ENCODE results near the gene CTNND2. TPM values are rescaled to one million over a fixed set of nuclear protein-coding genes. Genes with fewer than 3 reads are reported as not detected.

Gene CTNND2
- total RNA-seq, 1 experiment from 2014 or later = 7.0 TPM

GRCh38 chr5:11540112-11540511 is 364.1 kb downstream of the CTNND2 start:
- Histone ChIP-seq H3T11ph (ENCODE audit: low read length) (no peak overlapping the region), H3K4me1 (ENCODE audit: insufficient read depth, low read length) (no peaks in the 10 kb centered on the region; the same call in 1 of the 2 replicates), H4K8ac (replicated peaks; ENCODE audit: insufficient read length, low read depth, low read length) (no peak overlapping the region), H2BK120ac (ENCODE audit: low read depth, low read length, poor library complexity, severe bottlenecking) (no peak overlapping the region), H3K4ac (ENCODE audit: low read depth, low read length) (no peak overlapping the region), H3K9me3 (ENCODE audit: control insufficient read depth, low read depth, low read length) (no peaks in the 10 kb centered on the region), H3K79me1 (ENCODE audit: insufficient read depth, low read depth, low read length, poor library complexity, severe bottlenecking) (no peaks in the 10 kb centered on the region), H2BK20ac (ENCODE audit: low read depth, low read length, poor library complexity, severe bottlenecking) (no peak overlapping the region), H3K56ac (ENCODE audit: insufficient read length, low read depth, low read length) (no peak overlapping the region), H3K4me2 (ENCODE audit: insufficient read depth, insufficient read length, low read length) (no peak overlapping the region), H4K5ac (ENCODE audit: insufficient read length, low read depth, low read length) (no peak overlapping the region), H2BK15ac (ENCODE audit: low read depth, low read length) (no peak overlapping the region), H3K14ac (ENCODE audit: insufficient read depth, low read length) (no peak overlapping the region), H3K18ac (ENCODE audit: insufficient read length, low read depth, low read length) (no peak overlapping the region), H3K9ac (ENCODE audit: extremely low read depth, insufficient read length, low read length) (no peak overlapping the region), H2AK5ac (ENCODE audit: insufficient read length, low read length) (no peak overlapping the region), H3K23ac (ENCODE audit: insufficient read length, low read depth, low read length) (no peak overlapping the region), H3K27ac (ENCODE audit: insufficient read length, low read depth, low read length) (no peak overlapping the region), H2BK12ac (ENCODE audit: insufficient read length, low read depth, low read length) (no peak overlapping the region), H2AFZ (ENCODE audit: low read length) (no peak overlapping the region), H3K23me2 (ENCODE audit: insufficient read length, low read depth, low read length, poor library complexity, severe bottlenecking) (no peaks in the 10 kb centered on the region), H3K27me3 (ENCODE audit: insufficient read depth, low read length) (no peaks in the 10 kb centered on the region), H4K91ac (ENCODE audit: insufficient read length, low read depth, low read length) (no peak overlapping the region), H2BK5ac (ENCODE audit: insufficient read length, low read length) (no peak overlapping the region), H4K20me1 (ENCODE audit: control insufficient read depth, insufficient read depth, insufficient read length) (no peaks in the 10 kb centered on the region), H3K79me2 (ENCODE audit: insufficient read depth, low read length) (no peaks in the 10 kb centered on the region)
- no CpG with 5 or more reads among the region's 5 CpGs for WGBS (ENCODE audit: extremely low coverage, insufficient read length, low lambda C conversion rate)
- Mint-ChIP-seq H3K4me3 (no peak overlapping the region), H3K27me3 (ENCODE audit: low read depth) (no peaks in the 10 kb centered on the region), H3K9me3 (no peaks in the 10 kb centered on the region), H3K4me1 (peaks cover 11 to 19% of the 10 kb centered on the region in 2 experiments), H3K27ac (peak overlapping the region in 1 of 3 experiments; percentile 27; a peak in 1 of 7 replicates), H3K36me3 (ENCODE audit: insufficient read depth in 1 of 3, low read depth in 3 of 3) (peaks cover 0 to 2% (median 0%) of the 10 kb centered on the region in 3 experiments; a peak in 1 of 7 replicates)
- no peak for TF ChIP-seq CTCF (conservative IDR thresholded peaks at IDR 0.05)
- no peak for DNase-seq
